ENCODE measurements around the gene ARMH3.

ARMH3 gene

DNA sequence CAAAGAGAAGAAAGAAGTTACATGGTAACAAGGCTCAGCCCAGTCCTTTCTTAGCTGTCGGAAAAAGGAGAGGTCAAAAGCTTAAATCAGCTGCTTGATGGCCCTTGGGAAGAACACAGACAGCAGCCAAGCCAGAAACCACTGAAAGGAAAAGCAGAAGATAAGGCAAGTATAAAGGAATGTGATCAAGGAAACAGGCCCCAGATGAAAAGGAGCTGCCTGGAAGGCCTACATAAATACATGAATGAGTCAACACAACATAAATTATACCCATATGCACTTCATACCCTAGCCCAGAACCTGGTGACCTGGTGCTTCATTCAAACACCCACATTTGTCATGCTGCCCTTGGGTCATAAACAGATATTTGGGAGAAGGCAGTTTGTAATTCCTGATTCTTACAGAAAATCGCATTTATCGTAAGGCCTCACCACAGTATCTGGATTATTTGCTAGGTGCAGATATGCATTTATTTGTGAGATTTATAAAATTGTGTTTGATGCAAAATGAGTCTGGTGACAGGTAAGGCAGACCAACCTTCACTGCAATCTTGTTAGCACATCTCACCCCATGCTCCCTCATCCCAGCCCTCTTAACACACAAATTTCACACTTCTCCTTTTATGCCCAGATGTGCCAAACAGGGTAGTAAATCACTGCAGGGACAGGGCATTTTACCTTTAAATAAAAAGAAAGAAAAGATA lies 117.5 kb downstream of the ARMH3 start:
- peak; percentile 83 for DNase-seq (ENCODE audit: low read depth)

DNA sequence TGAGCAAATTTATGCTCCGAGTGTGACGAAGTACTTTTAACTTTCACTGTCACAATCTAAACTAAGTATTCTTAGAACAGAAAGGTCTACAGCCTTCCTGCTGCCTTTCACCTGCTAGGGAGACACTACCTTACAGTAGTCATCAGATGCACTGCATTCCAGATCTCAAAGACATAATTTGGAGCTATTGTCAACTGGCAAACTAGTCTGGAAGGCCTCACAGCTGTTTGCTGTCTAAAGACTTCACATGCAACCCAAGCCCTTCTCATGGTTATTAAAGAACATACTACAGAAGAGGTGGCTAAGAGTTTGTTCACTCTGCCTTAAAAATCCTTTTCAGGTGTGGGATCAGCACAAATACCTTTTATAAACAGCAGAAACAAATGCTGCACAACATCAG lies 120.5 kb downstream of the ARMH3 start:
- DNase-seq (ENCODE audit: low read depth), result no peak

DNA sequence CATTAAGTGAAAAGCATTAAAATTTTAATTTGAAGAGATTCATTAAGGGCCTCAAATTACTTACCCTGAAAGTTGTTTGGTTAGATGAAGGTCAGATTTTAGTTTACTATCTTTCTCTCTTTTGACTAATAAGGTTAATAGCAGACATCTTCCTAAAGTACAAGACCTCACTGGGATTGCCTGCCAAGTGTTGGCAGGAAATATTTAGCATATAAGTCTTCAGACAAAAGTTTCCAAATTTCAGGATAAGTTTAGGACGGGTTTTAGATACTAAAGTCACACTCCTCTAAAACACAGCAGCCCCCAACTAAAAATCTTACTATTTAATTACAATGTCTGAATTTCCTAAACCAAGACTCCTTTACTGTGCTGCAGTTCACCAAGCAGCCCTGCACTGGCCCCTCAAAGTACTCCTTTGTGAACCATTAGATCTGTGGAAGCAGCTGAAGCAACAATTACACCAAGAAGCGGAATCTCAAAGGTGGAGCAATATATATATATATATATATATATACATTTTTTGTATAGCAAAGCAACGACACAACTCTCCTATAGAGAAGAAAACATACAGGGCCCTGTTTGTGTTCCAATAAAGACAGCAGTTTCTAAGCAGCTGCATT lies 121.2 kb downstream of the ARMH3 start:
- DNase-seq (ENCODE audit: low read depth), result no peak

DNA sequence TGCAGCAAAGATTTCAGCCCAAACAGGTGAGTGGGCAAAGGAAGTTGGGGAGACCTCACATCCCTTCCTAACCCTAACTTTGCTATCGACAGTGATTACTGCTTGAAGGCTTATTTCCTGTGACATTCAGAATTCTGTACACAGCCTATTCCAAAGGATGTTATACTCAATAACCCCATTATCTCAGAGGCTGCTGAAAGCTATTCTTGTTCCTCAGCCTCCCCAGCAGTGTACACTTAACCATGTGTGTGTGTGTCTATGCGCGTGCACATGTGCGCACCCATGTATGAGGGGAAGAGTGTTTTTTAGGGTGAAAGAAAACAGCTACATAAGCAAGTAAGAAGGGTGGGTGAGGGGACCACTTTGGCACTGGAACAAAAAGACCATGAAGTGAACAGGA lies 122.0 kb downstream of the ARMH3 start:
- no peak for DNase-seq (ENCODE audit: low read depth)

DNA sequence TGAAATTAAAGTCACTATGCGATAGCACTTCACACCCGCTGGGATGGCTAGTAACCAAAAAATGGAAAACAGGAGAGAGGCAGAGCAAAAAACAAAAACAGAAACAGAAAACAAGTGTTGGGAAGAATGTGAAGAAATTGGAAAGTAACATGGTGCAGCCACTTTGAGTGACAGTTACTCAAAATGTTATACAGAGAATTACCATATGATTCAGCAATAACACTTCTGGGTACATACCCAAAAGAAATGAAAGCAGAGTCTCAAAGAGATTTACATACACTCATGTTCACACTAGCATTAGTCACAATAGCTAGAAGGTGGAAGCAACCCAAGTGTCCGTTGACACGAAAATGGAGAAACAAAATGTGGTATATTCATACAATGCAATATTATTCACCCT lies 123.8 kb downstream of the ARMH3 start:
- no peak for DNase-seq (ENCODE audit: low read depth)

DNA sequence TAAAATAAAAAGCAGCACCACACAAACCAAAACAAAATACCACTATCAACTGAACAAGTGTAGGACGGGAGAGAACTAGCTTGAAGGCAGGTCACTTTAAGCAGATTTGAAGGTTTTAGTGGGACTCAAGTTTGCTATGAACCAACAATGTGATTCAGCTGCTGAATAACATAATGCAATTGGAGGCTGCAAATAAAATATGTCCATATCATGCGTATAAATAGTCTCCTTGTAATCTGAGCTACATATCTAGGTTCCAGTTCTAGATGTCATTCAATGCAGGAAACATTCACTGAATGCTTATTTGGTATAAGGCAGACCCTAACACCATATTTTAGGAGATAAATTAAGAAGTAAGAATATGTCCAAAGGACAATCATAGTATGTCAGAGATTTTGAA lies 130.9 kb downstream of the ARMH3 start:
- no peak for DNase-seq (ENCODE audit: low read depth)

DNA sequence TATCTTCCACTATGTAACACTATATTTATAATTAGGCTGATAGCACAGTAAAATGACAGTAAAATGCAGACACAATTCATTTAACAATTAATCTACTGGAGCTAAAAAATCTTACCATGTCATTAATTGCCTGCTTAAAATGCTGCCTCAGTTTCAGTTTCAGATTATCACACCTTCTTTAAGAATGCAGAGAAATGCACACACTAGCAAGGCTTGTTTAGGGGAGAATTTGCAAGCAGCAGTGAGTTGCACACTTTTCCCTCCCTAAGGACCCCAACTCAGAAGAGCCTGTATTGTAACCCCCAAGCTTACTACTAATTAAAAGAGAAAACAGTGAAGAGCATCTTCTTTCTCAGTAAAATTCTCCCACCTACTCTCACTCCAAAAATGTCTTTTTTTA lies 132.7 kb downstream of the ARMH3 start:
- no peak for DNase-seq (ENCODE audit: low read depth)

DNA sequence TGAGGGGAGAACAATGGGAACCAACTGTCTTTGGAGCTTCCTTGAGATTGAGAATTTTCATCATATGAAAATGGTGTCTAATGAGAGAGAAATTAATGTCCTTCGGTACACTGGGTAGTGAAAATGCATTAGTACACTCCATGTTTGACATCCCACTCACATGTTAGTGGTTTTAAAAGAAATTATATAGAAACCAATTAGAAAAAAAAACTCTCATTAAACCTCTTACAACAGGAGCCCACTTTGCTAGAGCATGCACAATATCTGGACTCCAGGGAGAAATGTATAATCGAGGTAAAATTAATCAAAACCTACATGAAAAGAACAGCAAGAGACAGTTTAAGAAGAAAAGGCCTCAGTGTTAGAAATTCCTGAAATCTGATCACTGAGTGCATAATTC lies 133.1 kb downstream of the ARMH3 start:
- DNase-seq (ENCODE audit: low read depth), result no peak

DNA sequence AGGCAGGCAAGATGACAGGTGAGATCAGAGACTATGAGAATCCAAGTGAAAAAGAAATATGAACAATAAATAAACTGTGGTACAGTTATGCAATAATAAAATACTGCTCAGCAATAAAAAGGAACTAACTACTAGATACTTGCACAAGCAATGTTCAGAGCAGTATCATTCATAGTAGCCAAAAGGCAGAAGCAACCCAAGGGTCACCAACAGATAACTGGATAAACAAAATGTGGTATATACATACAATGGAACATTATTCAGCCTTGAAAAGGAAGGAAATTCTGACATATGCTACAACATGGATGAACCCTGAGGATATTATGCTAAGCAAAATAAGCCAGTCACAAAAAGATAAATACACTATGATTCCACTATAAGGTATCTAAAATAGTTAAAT lies 135.4 kb downstream of the ARMH3 start:
- DNase-seq (ENCODE audit: low read depth), result no peak

DNA sequence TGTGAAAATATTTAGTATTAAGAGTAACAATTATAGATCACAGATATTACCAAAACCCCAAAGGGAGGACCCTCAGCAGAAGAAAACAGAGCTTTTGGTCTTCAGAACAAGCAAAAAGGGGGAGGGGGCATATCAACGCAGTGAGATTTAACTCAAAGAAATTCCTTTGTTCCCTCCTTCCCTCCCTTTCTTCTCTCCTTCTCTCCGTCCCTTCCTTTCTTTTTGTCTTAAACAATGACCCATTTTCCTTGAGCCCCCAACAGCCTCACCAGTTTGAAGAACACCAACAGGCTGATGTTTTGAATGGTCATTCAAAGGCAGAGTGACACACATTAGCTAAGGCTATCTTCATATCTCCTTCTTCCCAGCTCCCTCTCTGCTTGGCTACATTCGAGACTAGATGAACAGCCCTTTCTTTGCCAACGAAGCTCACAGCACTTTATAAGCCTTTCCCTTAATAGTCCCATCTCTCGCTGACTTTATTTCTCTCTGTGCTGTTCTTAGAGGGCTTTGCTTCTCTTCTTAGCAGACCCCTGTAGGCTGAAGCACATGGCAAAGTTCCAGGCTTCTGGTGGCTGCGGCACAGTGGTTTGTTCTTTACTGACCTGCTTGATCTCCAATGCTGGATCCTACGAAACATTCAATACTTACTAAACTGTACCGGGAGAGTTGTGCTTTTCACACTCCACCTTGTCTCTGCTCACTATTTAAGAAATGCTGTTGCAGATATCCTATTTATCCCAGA lies 136.8 kb downstream of the ARMH3 start:
- no peak for DNase-seq (ENCODE audit: low read depth)

DNA sequence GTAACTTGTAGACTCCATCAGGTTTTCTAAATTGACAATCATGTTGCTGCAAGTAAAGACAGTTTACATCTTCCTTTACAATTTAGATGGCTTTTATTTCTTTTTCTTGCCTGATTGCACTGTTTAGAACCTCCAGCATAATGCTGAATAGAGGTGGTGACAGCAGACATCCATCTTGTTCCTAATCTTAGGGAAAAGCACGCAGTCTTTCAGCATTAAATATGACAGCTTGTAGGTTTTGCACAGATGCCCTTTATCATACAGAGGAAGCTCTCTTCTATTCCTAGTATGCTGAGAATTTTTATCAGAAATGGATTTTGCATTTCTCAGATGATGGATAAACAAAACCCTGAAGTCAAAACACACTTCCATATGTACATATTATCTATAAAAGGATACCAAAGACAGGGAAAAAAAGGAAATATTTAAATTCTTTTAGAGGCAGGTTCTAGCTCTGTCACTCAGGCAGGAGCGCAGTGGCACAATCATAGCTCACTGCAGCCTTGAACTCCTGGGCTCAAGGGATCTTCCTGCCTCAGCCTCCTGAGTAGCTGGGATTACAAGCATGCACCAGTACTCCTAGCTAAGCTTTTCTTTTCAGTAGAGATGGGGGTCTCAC lies 143.3 kb downstream of the ARMH3 start:
- DNase-seq (ENCODE audit: low read depth), result no peak

DNA sequence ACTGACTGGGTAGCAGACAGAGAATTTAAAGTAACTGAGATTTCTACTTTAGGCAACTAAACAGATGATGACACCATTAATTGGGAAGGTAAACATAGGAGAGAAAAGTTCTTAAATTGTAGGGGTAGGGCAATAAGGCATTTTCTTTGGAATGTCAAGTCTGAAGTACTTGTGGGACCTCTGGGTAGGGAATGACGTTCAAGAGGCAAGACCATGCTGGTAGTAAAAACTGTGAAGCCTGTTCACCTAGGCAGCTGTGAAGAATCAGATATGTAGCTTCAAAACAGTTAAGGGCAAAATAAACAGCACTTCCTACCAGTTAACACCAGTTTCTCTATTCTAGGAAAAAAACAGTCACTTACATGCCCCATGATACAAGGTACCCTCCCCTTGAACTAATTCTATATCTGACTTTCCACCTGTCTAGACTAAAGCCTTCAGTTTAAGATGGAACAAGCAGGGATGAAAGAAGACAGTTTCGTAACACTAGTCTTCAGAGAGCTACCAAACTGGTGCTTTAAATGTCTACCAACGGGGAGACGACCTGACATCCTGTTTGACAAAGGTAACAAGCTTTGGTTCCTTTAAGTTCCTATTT lies 149.3 kb downstream of the ARMH3 start:
- no peak for DNase-seq (ENCODE audit: low read depth)

DNA sequence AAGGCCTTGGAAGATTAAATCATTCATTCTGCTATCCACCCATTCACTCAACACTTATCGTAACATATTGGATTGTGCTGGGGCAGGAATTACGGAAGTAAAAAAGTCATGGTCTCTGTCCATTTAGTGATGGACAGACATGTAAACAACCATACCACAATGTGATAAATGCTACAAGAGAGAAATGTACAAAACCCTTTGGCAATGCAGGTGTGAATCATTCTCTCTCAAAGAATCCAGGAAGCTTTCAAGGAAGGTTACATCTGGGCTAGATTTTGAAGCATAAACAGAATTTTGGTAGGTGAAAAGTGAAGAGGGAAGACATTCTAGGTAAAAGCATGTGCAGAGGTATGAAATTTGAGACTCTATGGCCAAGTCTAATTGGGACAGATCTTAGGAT lies 150.7 kb downstream of the ARMH3 start:
- DNase-seq (ENCODE audit: low read depth), result no peak

DNA sequence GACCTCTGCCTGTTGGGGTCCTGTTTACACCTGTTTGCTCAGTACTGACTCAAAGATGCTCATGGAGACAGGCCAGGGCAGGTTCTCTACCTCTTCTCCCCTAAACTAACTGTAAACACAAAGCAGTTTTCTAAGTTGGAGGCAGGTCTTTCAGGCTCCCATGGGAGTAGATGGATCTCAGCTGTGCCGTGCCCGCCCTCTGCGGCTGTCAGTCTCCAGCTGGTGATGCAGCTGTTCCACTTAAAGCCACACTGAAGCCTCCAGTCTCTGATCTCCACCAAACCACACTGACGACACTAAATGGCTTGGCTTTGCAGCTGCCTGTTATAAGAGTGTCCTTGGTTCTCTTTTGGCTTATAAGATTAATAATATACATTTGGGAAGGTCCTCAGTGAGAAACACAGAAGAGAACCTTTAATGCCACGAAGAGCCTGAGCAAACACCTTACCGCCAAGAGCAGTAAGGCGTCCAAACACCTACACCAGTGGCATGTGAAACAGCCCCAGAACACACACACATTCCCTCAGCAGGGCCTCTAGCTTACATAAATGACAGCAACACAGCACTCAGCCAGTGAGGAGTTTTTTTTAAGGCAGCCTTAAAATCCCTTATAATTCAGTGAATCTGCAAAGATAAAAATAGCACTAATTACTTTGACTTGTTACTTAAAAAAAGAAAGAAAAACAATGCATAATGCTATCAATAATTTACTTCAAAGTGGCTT lies 152.0 kb downstream of the ARMH3 start:
- DNase-seq (ENCODE audit: low read depth), result no peak

DNA sequence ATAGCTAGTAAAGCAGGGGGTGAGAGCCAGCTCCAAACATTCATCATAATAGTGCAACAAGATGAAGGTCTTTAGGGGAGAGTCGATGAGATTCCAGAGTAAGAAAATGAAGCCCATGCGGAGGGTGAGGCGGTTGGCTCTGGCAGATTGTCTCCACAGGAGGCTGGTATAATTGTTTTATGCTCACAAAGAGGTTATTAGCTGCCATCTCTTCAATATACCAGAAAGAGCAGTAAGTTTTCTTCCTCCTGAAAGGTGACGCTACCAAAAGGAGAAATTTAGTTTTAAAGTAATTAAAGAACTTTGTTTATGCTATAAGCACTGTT lies 153.2 kb downstream of the ARMH3 start:
- no peak for DNase-seq (ENCODE audit: low read depth)

DNA sequence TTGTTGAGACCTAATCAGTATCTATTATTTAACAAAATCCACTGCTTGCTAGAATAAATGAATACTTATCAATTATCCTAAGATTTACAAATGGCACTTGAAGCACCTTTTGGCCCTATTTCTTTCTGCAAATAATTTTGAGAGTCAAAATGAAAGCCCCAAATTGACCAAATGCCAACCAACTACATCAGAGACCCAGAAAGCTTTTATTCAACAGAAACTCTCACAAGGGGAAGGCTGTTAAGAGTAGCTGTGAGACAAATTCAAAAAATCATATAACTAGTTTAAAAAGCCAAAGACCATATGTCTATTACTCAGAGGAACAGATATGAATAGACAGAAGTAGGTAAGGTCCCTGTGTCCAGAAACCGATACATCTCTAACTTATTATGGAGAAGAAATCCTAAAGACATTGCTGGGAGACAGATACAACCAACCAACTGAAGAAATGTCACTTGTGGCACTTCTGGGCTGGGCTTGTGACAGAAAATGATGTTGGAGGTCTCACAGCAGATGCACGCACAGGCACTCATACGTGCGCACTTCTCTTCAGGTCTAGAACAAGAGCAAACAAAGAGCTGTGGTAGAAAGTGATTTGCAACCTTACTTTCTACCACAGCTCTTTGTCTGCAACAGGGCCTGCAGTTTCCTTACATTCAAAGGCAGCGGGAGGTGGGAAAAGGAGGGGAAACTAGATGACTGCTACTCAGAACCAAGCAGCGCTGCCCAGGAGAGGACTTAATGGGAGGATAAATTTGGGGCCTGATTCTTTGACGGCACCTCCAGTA lies 153.7 kb downstream of the ARMH3 start:
- DNase-seq (ENCODE audit: low read depth), result no peak

DNA sequence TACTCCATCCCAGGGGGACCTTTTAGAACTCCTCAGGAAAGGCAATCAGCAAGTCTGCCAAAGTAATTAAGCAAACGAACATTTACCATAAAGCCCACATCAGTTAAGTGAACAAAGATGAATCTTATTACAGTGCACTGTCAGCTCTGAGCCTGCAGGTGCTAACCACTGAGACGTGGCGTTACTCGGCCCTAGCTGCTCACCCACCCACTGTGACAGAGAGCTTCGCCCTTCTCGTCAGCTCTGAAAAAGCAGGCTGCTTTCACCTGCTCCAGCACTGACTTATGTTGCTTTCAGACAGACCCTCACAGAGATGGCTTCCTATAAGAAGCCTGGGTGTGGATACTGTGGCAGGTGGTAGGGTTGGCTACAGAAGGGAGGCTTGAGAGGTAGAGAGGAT lies 154.6 kb downstream of the ARMH3 start:
- no peak for DNase-seq (ENCODE audit: low read depth)

DNA sequence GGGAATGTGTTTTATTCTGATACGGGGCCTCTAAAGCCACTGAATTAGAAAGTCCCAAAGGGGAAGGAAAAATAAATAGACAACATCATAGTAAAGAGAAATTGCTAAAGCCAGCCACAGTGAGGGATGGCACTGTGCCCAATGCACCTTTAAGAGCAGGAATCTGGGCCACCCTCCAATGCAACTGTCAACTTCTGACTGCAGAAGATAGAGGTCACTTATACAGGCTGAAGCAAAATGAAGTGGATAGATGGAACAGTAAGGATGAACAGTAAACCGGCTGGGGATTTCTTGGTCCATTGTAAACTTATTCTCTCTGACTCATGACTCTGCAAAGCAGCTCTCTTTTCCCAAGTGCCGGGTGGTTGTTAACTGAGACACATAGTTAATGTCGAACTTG lies 158.3 kb downstream of the ARMH3 start:
- no peak for DNase-seq (ENCODE audit: low read depth)

DNA sequence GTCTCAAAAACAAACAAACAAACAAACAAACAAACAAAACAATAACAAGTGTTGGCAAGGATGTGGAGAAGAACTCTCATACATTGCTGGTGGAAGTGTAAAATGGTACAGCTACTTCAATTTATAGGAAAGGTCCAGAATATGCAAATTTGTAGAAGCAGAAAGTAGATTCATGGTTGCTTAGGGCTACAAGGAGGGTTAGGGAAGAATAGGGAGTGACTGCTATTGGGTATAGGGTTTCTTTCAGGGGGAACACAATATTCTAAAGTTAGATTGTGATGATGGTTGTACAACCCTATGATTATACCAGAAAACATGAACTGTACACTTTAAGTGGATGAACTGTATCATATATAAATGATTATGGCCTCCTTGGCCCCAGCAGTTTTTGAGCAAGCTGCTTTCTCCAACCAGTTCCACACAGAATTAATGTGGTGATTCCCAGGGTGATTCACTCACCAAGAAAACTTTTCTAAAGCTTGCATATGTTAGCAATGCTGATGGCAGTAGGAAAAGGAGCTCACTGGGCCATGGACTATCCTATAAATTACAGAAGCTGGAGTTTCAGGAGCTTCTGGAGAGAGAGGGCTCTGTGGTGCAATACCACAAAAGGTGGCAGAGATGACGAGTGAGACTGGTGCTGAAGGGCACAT lies 159.6 kb downstream of the ARMH3 start:
- no peak for DNase-seq (ENCODE audit: low read depth)

DNA sequence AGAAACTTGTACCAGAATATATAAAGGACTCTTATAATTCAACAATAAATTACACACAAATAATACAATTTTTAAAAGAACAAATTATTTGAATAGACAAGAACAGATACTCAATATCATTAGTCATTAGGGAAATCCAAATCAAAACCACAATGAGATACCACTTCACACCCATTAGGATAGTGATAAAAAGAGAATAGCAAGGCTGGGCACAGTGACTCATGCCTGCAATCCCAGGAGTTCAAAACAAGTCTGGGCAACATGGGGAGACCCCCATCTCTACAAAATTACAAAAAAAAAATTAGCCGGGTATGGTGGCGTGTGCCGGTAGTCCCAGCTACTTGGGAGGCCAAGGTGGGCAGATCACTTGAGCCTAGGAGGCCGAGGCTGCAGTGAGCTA lies 160.2 kb downstream of the ARMH3 start:
- DNase-seq (ENCODE audit: low read depth), result no peak

DNA sequence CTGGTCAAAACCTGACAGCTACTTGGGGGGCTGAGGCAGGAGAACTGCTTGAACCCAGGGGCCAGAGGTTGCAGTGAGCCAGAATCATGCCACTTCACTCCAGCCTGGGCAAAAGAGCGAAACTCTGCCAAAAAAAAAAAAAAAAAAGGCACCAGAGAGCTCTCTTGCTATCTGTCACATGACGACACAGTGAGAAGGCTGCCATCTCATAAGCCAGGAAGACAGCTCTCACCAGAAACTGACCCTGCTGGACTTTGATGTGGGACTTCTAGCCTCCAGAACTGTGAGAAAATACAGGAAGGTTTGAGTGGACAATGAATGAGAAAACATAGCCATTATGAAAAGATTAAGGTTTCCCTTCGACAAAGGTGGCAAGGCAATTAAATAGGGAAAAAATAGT lies 161.2 kb downstream of the ARMH3 start:
- DNase-seq (ENCODE audit: low read depth), result no peak

Measured in fibroblast of gingiva (primary cell).